Adrenal gland (tissue), 12 donors: ENCODE data around the gene CCDC80. TPM values are rescaled to one million over a fixed set of nuclear protein-coding genes. Genes with fewer than 3 reads are reported as not detected.

Experiments
- DNase-seq, 7 donors: peaks; one replicate each; pipeline ENCODE4 v3.0.0-alpha.2; 2019 to 2020
- H3K27ac ChIP-seq, 5 donors: fragments of 200-600 bp; sonication (generic) in 4 of 5; 1 replicate in 3 of 5; 2 replicates in 2 of 5; pipeline versions ENCODE4 v1.5.1 to v1.8.0; 2016 to 2020; ENCODE audit warnings: mild to moderate bottlenecking in 1 of 5
- H3K27me3 ChIP-seq: fragments of 200-600 bp; 2 replicates; pipeline ENCODE4 v1.8.0; 2021
- H3K36me3 ChIP-seq, 2 donors: fragments of 200-600 bp; replicated peaks in 1 of 2; 1 replicate in 1 of 2; 2 replicates in 1 of 2; pipeline versions ENCODE4 v1.5.1 to v1.8.0; 2018 to 2022
- H3K4me1 ChIP-seq, 2 donors: fragments of 200-600 bp; replicated peaks in 1 of 2; 1 replicate in 1 of 2; 2 replicates in 1 of 2; pipeline versions ENCODE4 v1.5.1 to v1.8.0; 2018 to 2021
- H3K4me3 ChIP-seq, 4 donors: fragments of 200-600 bp; sonication (generic) in 3 of 4; one replicate each; pipeline ENCODE4 v1.5.1; 2016 to 2018
- H3K9me3 ChIP-seq, 3 donors: fragments of 200-600 bp; sonication (generic) in 1 of 3; replicated peaks in 1 of 3; 1 replicate in 2 of 3; 2 replicates in 1 of 3; pipeline versions ENCODE4 v1.5.1 to v1.8.0; 2016 to 2021
- POLR2A ChIP-seq, 2 donors: fragments of 450-650 bp; IDR thresholded peaks; one replicate each; pipeline ENCODE4 v1.6.1; 2017; ENCODE audit warnings: antibody characterized with exemption in 2 of 2, mild to moderate bottlenecking in 2 of 2, moderate library complexity in 1 of 2
- WGBS, 4 donors: extraction: QIAGEN DNeasy Blood & Tissue Kit in 2 of 4; methylation state at CpG; one replicate each; pipeline versions ENCODE4 v1.1.5 to v1.1.7; 2013 to 2017; 5-methylcytosine and 5-hydroxymethylcytosine counted together
- intact Hi-C, 2 donors: fragments of 100-400 bp; cut with DNase I; formaldehyde crosslinking; loops; one replicate each; pipeline versions ENCODE4 v1.14.1 to v1.15.0; 2022 to 2023
- polyA plus RNA-seq, 3 donors: library from polyadenylated mRNA; stranded (reverse); fragments of 200-250 nt in 2 of 3; fragments of 350-450 nt in 1 of 3; fragmentation: Illumina TruSeq in 1 of 3; extraction: RNeasy Lipid Tissue Mini Kit (QIAGEN cat#74804) in 1 of 3; gene quantifications; one replicate each; pipeline ENCODE4 v1.2.3, GENCODE V29; 2013 to 2014
- total RNA-seq, 9 donors: library from RNA; depleted of rRNA in 4 of 9; stranded (reverse); fragments of >200 nt in 4 of 9; fragments of 120-200 nt in 1 of 9; fragmentation: NEBNext Ultra II Directional in 1 of 9; extraction: Animal tissue kit (Norgen Biotek cat#: 25700) in 1 of 9; gene quantifications; one replicate each; pipeline versions ENCODE4 v1.1.0 to v1.2.4, GENCODE V29; 2013 to 2023
- TF ChIP-seq, protein P1 (sequence below), 6 experiments: fragments of 450-650 bp in 4 of 6; fragments of 200-600 bp in 2 of 6; sonication (generic) in 1 of 6; IDR thresholded peaks; 1 replicate in 5 of 6; 2 replicates in 1 of 6; pipeline versions ENCODE4 v1.5.1 to v1.8.0; 2016 to 2021; ENCODE audit warnings: antibody characterized with exemption in 6 of 6, mild to moderate bottlenecking in 2 of 6, moderate library complexity in 1 of 6
- donor health status: healthy with polysubstance abuse.
- donor health status: Bipolar disorder and iron deficiency.
- donor health status: DM: yes; HTN: yes; CAD: no.
- donor health status: DM: no; HTN: no; CAD: no.
- donor health status: DM: no; HTN: no; CAD: no.
- donor health status: DM: yes; HTN: yes; CAD: no.

Gene CCDC80
- total and polyA plus RNA-seq, 12 donors, result 5.7 to 65.3 (median 17.9) TPM

DNA sequence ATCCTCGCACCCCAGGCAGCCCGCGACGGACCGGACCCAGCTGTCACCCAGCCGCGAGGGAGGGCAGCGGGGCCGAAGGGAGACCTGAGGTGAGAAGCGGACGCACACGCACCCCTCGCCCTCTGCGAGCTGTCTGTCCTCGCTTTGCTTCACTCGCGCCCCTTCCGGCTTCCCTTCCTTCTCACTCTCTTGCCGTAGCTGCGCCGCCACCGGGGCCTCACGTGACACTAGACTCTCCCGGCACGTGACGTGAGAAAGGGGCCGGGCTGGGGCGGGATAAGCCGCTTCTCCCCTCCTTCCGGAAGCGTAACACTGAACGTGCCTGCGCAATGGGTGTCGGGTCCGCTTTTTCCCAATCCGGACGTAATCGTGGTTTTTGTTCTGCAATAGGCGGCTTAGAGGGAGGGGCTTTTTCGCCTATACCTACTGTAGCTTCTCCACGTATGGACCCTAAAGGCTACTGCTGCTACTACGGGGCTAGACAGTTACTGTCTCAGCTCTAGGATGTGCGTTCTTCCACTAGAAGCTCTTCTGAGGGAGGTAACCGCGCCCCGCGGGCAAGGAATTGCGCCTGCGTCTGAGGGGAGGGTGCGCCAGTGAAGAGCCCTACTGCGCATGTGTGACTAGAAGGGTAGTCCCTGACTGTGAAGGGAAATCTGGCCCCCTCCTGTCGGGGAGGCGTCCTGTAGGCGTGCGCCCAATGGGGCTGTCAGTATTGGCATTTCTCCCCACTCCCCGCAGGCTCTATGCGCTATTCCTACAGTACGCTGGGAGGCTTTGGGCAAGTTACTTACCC, 79.0 kb downstream of the CCDC80 start, which contains the start of the genes ATG3 and SLC35A5:
ATG3 (minus strand) TSS at position 229 of the 796 bp plus-strand sequence. CDS start 434 bp downstream, outside the sequence.
SLC35A5 (plus strand) TSS at position 312 of the 796 bp plus-strand sequence. CDS start 1,359 bp downstream, outside the sequence.
- Histone ChIP-seq H3K4me1 (peaks cover 24 to 43% of the 10 kb centered on the region in 2 donors), H3K27me3 (no peaks in the 10 kb centered on the region), H3K9me3 (no peaks in the 10 kb centered on the region), H3K36me3 (peaks cover 0 to 5% of the 10 kb centered on the region in 2 donors), H3K4me3 (peak within 1 kb of the TSS; percentile 50 to 95 (median 80)), H3K27ac (peak within 1 kb of the TSS; percentile 97 to 99 (median 99))
- WGBS, 4 donors, result 0 to 1% (median 0%) methylated on average over 17 to 58 of the region's 58 CpGs
- peak; percentile 98 to 99 (median 99) for DNase-seq
- TF ChIP-seq, protein P1, sequence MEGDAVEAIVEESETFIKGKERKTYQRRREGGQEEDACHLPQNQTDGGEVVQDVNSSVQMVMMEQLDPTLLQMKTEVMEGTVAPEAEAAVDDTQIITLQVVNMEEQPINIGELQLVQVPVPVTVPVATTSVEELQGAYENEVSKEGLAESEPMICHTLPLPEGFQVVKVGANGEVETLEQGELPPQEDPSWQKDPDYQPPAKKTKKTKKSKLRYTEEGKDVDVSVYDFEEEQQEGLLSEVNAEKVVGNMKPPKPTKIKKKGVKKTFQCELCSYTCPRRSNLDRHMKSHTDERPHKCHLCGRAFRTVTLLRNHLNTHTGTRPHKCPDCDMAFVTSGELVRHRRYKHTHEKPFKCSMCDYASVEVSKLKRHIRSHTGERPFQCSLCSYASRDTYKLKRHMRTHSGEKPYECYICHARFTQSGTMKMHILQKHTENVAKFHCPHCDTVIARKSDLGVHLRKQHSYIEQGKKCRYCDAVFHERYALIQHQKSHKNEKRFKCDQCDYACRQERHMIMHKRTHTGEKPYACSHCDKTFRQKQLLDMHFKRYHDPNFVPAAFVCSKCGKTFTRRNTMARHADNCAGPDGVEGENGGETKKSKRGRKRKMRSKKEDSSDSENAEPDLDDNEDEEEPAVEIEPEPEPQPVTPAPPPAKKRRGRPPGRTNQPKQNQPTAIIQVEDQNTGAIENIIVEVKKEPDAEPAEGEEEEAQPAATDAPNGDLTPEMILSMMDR (IDR thresholded peaks at IDR 0.05), result peak in 2 of 6 experiments; percentile 5 to 24
- peak; percentile 81 to 96 for TF ChIP-seq POLR2A (IDR thresholded peaks at IDR 0.05)
- intact Hi-C loops, result no loop called here

DNA sequence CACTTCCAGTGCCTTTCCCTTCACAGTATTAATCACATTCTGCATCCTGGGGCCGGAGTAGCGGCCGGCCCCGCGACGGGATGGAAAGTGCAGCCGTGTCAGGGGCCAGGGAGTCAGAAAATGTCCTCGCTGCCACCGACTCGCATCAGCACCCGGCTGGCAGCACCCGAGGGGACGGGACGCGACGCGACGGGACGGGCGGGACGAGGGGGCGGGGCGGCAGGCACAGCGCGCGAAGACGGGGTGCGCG, 79.5 kb downstream of the CCDC80 start:
- Histone ChIP-seq H3K27ac (peak overlapping the region; percentile 97 to 99 (median 99)), H3K4me1 (peaks cover 24 to 43% of the 10 kb centered on the region in 2 donors), H3K36me3 (peaks cover 0 to 5% of the 10 kb centered on the region in 2 donors), H3K9me3 (no peaks in the 10 kb centered on the region), H3K4me3 (peak overlapping the region; percentile 50 to 95 (median 80)), H3K27me3 (no peaks in the 10 kb centered on the region)
- TF ChIP-seq, protein P1 (IDR thresholded peaks at IDR 0.05), result no peak
- TF ChIP-seq POLR2A (IDR thresholded peaks at IDR 0.05), result no peak
- intact Hi-C loops, result no loop called here
- no peak for DNase-seq
- WGBS, 4 donors, result 0 to 2% (median 1%) methylated on average over 9 to 29 of the region's 29 CpGs

DNA sequence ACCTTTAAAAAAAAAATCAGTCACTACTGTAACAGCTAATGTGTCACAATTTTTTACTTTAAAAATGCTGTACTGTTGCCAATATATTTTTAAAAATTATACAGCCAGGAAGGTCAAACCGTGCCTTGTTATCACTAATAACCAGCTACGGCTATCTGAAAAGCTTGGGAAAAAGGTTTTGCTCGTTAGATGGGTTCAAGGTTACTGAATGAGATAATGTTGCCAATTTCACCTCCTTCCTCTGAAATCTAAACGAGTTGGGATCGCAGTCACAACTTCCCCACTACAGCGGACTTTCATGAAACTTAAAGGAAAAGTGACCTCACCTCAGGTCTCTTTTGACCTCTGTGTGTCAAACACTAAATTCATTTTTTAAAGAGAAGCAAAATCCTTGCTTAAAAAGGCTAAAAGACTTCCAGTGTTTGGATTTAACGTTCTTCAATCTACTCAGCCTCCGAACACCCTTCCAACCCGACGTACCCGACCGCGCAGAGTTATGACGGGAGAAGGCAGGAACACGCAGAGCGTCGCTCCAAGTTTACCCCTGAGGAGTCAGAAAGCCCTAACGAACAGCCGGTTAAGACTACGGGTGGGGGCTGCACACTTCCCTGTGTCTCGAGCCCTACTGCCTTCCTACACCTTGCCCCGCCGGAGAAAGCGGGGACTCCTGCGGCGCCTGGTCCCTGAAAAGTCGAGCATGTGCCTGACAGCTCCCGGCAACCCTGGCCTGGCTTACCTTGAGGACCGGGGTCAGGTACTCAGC, 80.0 kb downstream of the CCDC80 start:
- WGBS, 4 donors, result 0 to 1% (median 0%) methylated on average over 15 to 29 of the region's 29 CpGs
- Histone ChIP-seq H3K27ac (peak overlapping the region; percentile 97 to 99 (median 99)), H3K36me3 (peaks cover 0 to 5% of the 10 kb centered on the region in 2 donors), H3K9me3 (no peaks in the 10 kb centered on the region), H3K27me3 (no peaks in the 10 kb centered on the region), H3K4me3 (peak overlapping the region; percentile 50 to 95 (median 80)), H3K4me1 (peaks cover 24 to 46% of the 10 kb centered on the region in 2 donors)
- DNase-seq, result peak; percentile 64 to 88 (median 83)
- peak in 1 of 2 donors; percentile 59 for TF ChIP-seq POLR2A (IDR thresholded peaks at IDR 0.05)
- TF ChIP-seq, protein P1 (IDR thresholded peaks at IDR 0.05), result no peak
- intact Hi-C loops, result no loop called here

GRCh38 chr3:112560307-112560706, 80.6 kb downstream of the CCDC80 start:
- 18 to 22% (median 20%) methylated on average over 2 of the region's 2 CpGs for WGBS, 4 donors
- Histone ChIP-seq H3K27me3 (no peaks in the 10 kb centered on the region), H3K36me3 (peaks cover 0 to 5% of the 10 kb centered on the region in 2 donors), H3K4me3 (peak overlapping the region in 2 of 4 donors; percentile 92 to 95), H3K9me3 (no peaks in the 10 kb centered on the region), H3K4me1 (peaks cover 24 to 51% of the 10 kb centered on the region in 2 donors), H3K27ac (peak overlapping the region in 3 of 5 donors; percentile 97 to 99 (median 98))
- intact Hi-C loops, result no loop called here
- DNase-seq, result no peak
- TF ChIP-seq, protein P1 (IDR thresholded peaks at IDR 0.05), result no peak
- TF ChIP-seq POLR2A (IDR thresholded peaks at IDR 0.05), result no peak
